Measurements from ENCODE around the gene PTCD2. TPM values are rescaled to one million over a fixed set of nuclear protein-coding genes. Genes with fewer than 3 reads are reported as not detected.
"Not testable (repeated sequence)": the region's sequence is repeated elsewhere in the genome, so short reads cannot be mapped to it uniquely, and the experiment has no call there.

The PTCD2 gene
- total RNA-seq, 1 experiment from 2014 or later, result 12.6 TPM

- peak; percentile 97 for DNase-seq (ENCODE audit: low read depth)
These were observed 59.8 kb downstream of the PTCD2 start for GRCh38 chr5:72379936-72380335.

- DNase-seq (ENCODE audit: low read depth), result no peak
These were observed 60.5 kb downstream of the PTCD2 start for GRCh38 chr5:72380492-72381274.

- peak; percentile 59 for DNase-seq (ENCODE audit: low read depth)
These were observed 63.1 kb downstream of the PTCD2 start for GRCh38 chr5:72383280-72383679.

GRCh38 chr5:72383726-72384125 lies 63.6 kb downstream of the PTCD2 start:
- no peak for DNase-seq (ENCODE audit: low read depth)

- no peak for DNase-seq (ENCODE audit: low read depth)
These were observed 66.5 kb downstream of the PTCD2 start for GRCh38 chr5:72386639-72387038.

- peak; percentile 91 for DNase-seq (ENCODE audit: low read depth)
These were observed 67.8 kb downstream of the PTCD2 start for GRCh38 chr5:72387985-72388384.

- peak; percentile 39 for DNase-seq (ENCODE audit: low read depth)
These were observed 68.5 kb downstream of the PTCD2 start for GRCh38 chr5:72388646-72389045.

- no peak for DNase-seq (ENCODE audit: low read depth)
These were observed 70.7 kb downstream of the PTCD2 start for GRCh38 chr5:72390836-72391235.

GRCh38 chr5:72392326-72392733 lies 72.2 kb downstream of the PTCD2 start:
- DNase-seq (ENCODE audit: low read depth), result peak; percentile 79

GRCh38 chr5:72393052-72393451 lies 72.9 kb downstream of the PTCD2 start:
- DNase-seq (ENCODE audit: low read depth), result no peak

- DNase-seq (ENCODE audit: low read depth), result peak; percentile 54
These were observed 74.5 kb downstream of the PTCD2 start for GRCh38 chr5:72394688-72395087.

GRCh38 chr5:72397836-72398235 lies 77.7 kb downstream of the PTCD2 start:
- no peak for DNase-seq (ENCODE audit: low read depth)

- no peak for DNase-seq (ENCODE audit: low read depth)
These were observed 80.8 kb downstream of the PTCD2 start for GRCh38 chr5:72400950-72401349.

GRCh38 chr5:72402381-72402890 lies 82.3 kb downstream of the PTCD2 start:
- peak; percentile 91 for DNase-seq (ENCODE audit: low read depth)

GRCh38 chr5:72402959-72403628 lies 82.9 kb downstream of the PTCD2 start:
- peak; percentile 45 for DNase-seq (ENCODE audit: low read depth)

- DNase-seq (ENCODE audit: low read depth), result not testable (repeated sequence)
These were observed 84.6 kb downstream of the PTCD2 start for GRCh38 chr5:72404771-72405170.

GRCh38 chr5:72407078-72407477 lies 86.9 kb downstream of the PTCD2 start:
- DNase-seq (ENCODE audit: low read depth), result no peak

- peak; percentile 70 for DNase-seq (ENCODE audit: low read depth)
These were observed 87.4 kb downstream of the PTCD2 start for GRCh38 chr5:72407541-72407940.

- no peak for DNase-seq (ENCODE audit: low read depth)
These were observed 88.0 kb downstream of the PTCD2 start for GRCh38 chr5:72408127-72408526.

GRCh38 chr5:72408603-72409002 lies 88.4 kb downstream of the PTCD2 start:
- DNase-seq (ENCODE audit: low read depth), result no peak

- DNase-seq (ENCODE audit: low read depth), result no peak
These were observed 90.6 kb downstream of the PTCD2 start for GRCh38 chr5:72410688-72411295.

GRCh38 chr5:72412283-72413055 lies 92.3 kb downstream of the PTCD2 start:
- peak; percentile 70 for DNase-seq (ENCODE audit: low read depth)
